GM21529 (cell line): Measurements from ENCODE around the gene MMAB.

Experiments
- ATAC-seq: cut with Tn5 transposase; IDR thresholded peaks from one replicate; pipeline ENCODE4 v1.9.1; 2021; ENCODE audit not compliant: unreplicated experiment

MMAB gene

GRCh38 chr12:109573029-109573913 lies at the start of gene MMAB, which contains the start of gene MVK:
Gene MMAB, minus strand, starts transcription at chr12:109573504. Its CDS starts 24 bp downstream, at chr12:109573480.
Gene MVK, plus strand, starts transcription at chr12:109573794. Its CDS starts 1,029 bp downstream, at chr12:109574823.
- ATAC-seq = peak; percentile 92

- no peak for ATAC-seq
Measured at GRCh38 chr12:109621901-109622364, 48.6 kb upstream of the MMAB start.

- ATAC-seq = no peak
Measured at GRCh38 chr12:109621211-109621694, 47.9 kb upstream of the MMAB start.

GRCh38 chr12:109619002-109619604 lies 45.8 kb upstream of the MMAB start:
- no peak for ATAC-seq

- no peak for ATAC-seq
Measured at GRCh38 chr12:109618082-109618481, 44.8 kb upstream of the MMAB start.

- no peak for ATAC-seq
Measured at GRCh38 chr12:109617491-109617890, 44.2 kb upstream of the MMAB start.

DNA sequence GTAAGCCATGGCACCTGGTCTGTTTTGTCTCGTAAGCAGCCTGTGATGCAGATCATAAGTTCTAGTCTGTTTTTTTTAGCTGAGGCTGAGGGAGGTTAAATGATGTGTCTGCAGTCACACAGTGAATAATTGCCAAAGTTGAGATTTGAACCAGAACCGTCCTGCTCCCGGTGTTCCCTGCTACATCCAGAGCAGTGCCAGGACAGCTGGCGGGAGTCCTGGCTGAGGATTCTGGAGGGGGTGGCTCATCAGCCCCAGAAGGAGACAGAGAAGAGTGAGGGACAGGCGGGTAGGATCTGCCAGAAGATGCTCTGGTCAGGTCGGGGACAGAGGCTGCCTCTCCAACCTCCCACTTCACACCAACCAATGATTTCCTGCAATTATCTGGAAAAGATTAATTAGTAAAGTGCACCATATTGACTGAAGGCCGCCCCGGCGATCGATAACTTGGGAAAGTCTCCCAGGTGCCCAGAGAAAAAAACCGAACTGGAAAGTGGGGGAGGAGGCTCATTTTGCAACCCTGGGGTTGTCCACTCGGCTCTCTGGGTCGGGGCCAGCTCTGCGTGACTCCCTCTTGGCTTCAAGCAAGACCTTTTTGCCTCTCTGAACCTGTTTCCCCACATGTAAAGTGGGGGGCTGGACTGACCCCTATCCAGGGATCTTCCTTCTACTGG lies 42.4 kb upstream of the MMAB start:
- ATAC-seq = no peak

DNA sequence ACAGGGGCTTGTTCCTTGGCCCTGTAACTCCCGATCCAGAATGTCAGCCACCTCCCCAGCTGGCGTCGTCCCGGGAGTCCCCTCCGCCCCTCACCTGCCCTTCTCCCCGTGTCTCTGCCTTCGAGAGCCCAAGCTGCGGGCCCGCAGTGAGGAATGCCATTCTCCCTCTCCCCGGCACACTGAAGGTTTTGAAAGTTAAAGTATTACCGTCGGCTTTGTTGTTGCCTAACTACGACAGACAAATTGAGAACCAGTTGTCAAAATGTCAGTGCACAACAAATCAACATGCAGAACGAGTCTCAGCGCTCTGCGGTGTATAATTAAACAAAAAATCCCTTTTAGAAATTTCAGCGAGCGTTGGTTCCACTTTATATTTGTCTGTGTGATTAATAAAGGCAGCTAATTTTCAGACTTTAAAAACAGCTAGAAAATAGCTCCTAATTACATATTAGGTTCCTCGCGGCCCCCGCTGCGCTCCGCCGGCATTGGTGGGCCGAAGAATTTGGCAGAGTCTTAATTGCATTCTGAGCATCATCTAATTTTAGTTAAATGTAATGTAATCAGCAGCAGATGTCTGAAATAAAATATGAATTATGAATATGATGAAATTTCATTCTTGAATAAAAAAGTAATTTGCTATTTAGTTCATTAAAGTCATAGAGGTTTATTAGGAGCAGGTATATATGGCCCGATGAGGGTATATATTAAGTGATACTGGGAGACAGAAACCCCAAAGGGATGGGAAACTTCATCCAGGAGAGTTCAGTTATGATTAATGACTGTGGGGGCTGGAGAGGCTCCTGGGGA lies 40.5 kb upstream of the MMAB start:
- ATAC-seq = no peak

DNA sequence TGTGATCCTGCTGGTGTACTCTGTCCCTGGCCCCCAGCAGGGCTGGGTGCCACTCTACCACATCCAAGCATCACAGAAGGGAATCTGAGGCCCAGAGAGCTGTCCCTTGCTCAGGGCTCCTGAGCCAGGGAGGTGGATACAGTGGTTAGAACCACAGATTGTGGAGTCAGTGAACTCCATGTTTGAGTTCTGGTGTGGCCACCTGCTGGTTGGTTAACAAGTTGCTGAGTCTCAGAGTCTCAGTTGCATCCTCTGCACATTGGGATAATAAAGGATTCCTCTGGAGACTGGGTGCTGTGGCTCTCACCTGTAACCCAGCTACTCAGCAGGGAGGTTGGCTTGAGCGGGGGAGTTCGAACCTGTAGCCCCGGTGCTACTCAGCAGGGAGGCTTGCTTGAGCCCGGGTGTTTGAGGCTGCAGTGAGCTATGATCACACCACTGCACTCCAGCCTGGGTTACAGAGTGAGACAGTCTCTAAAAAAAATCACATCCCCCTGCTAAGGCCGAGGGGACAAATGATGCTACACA lies 39.7 kb upstream of the MMAB start:
- ATAC-seq = no peak

DNA sequence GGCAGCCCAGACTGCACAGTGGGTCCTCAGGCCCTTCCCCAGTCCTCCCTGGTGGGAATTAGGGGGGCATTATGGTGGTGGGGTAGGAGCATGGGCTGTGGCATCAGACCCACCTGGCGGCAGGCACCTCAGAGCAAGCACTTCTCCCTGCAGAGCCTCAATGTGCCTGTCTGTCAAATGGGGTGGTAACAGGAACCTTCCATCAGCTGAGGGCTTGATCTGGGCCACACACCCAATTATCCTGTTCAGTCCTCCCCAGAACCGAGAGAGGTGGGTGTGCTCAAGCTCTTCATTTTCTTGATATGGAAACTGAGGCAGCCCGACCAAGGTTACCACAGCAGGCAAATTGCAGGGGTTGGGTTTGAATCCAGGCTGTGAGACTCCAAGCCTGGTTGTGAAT lies 38.7 kb upstream of the MMAB start:
- no peak for ATAC-seq

- no peak for ATAC-seq
Measured at GRCh38 chr12:109611223-109611622, 37.9 kb upstream of the MMAB start.

GRCh38 chr12:109610523-109610922 lies 37.2 kb upstream of the MMAB start:
- ATAC-seq = no peak

GRCh38 chr12:109609342-109609741 lies 36.0 kb upstream of the MMAB start:
- ATAC-seq = no peak

GRCh38 chr12:109608793-109609192 lies 35.5 kb upstream of the MMAB start:
- ATAC-seq = no peak

- ATAC-seq = no peak
Measured at GRCh38 chr12:109608270-109608669, 35.0 kb upstream of the MMAB start.

GRCh38 chr12:109607618-109608017 lies 34.3 kb upstream of the MMAB start:
- ATAC-seq = no peak

GRCh38 chr12:109606320-109607028 lies 33.2 kb upstream of the MMAB start:
- no peak for ATAC-seq

DNA sequence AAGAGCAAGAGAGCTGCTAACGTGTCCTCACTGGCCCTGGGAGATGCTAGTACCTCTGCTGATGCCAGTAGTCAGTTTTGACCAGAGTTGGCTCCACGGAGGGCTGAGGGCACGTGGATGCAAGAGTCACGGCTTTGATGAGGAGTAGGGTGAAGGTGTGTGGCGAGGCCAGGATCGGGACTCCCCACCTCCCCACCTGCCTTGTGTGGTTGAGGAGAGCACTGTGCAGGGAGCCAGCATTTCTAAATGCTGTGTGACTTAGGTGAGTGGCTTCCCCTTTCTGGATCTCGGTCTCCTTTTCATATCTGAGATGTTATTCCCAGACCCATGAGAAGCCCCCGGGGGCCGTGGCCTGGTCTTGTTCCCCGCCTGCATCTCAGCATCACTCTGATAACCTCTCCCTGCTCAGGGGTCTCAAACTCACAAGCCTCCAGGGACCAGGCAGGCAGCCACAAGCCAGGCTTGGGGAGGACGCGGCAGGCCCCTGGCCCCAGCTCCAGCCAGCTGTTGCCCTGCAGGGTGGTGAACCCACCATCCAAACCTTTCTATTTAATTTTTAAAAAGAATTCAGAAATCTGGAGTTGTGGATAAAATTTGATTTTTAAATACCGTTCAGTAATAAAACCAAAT lies 32.4 kb upstream of the MMAB start:
- no peak for ATAC-seq

- no peak for ATAC-seq
Measured at GRCh38 chr12:109605016-109605415, 31.7 kb upstream of the MMAB start.
